GM12865 (cell line): ENCODE results near the gene MCM9.
"Not testable (repeated sequence)": the region's sequence is repeated elsewhere in the genome, so short reads cannot be mapped to it uniquely, and the experiment has no call there.

Source experiments
- DNase-seq: peaks from one replicate; pipeline ENCODE4 v3.0.0; 2010; ENCODE audit warnings: low read depth
- H3K4me3 ChIP-seq: 2 replicates; pipeline ENCODE4 v1.5.1; 2011; ENCODE audit warnings: mild to moderate bottlenecking, low read depth, low read length, control low read depth
- CTCF ChIP-seq: IDR thresholded peaks from 2 replicates; pipeline ENCODE4 v1.5.1; 2011; ENCODE audit warnings: low read length, control low read depth, low read depth, inconsistent platforms; ENCODE audit not compliant: insufficient read depth; ENCODE audit errors: missing control alignments

The MCM9 gene

DNA sequence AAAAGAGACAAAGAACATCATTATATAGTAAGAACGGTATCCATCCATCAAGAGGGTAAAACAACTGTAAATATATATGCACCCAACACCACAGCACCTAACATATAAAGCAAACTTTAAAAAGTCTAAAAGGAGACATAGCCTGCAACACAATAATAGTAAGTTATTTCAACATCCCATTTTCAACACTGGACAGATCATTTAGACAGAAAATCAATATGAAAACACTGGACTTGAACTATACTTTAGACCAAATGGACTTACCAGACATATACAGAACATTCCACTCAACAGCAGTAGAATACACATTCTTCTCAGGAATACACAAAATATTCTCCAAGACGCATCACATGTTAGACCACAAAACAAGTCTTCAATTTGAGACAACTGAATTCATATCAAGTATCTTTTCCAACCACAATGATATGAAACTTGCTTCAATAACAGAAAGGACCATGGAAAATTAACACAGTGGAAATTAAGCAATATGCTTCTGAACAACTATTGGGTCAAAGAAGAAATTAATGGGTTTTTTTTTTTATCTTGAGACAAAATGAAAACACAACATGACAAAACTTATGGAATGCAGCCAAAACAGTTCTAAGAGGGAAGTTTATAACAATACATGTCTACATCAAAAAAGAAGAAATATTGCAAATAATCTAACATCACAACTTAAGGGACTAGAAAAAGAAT, 64.9 kb downstream of the MCM9 start:
- TF ChIP-seq CTCF: no peak
- H3K4me3 ChIP-seq: no peak overlapping the region
- DNase-seq: no peak

- no peak overlapping the region for H3K4me3 ChIP-seq
- TF ChIP-seq CTCF: no peak
- DNase-seq: no peak
Measured at GRCh38 chr6:118869350-118869749, 65.6 kb downstream of the MCM9 start.

- H3K4me3 ChIP-seq, DNase-seq: not testable (repeated sequence)
Measured at GRCh38 chr6:118868901-118869300, 66.1 kb downstream of the MCM9 start.

GRCh38 chr6:118867181-118867580, 67.8 kb downstream of the MCM9 start:
- H3K4me3 ChIP-seq: no peak overlapping the region
- no peak for DNase-seq
- TF ChIP-seq CTCF: no peak

- no peak for TF ChIP-seq CTCF
- no peak for DNase-seq
- no peak overlapping the region for H3K4me3 ChIP-seq
Measured at GRCh38 chr6:118865100-118865391, 69.9 kb downstream of the MCM9 start.

DNA sequence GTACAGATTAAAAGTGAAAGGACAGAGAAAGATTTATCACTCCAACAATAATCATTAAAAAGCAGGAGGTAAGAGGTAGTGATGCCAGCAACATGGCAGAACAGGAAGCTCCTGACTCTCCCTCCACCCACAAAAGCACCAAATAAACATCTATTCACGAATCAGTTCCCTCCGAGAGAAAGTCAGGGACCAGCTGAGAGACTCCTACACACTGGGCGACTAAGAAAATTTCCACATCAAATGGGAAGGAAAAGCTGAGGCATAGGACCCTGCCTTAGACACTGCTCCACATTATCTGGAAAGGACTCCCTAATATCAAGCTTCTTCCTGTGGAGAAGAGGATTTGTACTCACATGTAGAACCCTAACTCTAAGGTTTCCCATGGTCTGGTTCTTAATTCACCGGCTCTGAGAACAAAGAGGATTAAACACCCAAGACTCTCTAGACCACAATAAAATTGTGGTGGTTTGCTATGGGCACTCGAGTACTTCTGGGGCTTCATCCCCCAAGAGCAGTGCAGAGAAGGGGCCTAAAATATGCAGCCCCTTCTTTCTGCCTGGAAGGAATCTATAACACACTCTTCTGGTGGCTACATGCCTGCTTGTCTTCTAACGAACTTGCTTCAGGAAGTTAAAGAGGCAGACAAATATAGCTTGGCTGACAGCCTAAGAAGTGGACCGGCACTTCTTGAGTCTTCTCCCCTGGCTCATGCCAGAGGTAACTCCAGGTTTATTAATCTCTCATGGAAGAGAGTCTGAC, 70.4 kb downstream of the MCM9 start:
- no peak for TF ChIP-seq CTCF
- H3K4me3 ChIP-seq: no peak overlapping the region
- no peak for DNase-seq

DNA sequence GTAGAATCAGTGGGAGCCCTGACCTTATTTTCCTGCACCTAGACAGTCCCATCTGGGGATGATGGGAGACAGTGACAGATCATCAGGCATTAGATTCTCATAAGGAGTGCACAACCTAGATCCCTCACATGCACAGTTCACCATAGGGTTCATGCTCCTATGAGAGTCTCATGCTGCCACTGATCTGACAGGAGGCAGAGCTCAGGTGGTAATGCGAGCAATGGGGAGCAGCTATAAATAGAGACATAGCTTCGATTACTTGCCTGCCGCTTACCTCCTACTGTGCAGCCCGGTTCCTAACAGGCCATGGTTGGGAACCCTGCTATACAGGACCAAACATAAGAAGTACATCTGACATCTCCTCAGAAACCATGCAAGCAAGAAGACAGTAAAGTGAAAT, 72.5 kb downstream of the MCM9 start:
- DNase-seq: no peak
- no peak for TF ChIP-seq CTCF
- H3K4me3 ChIP-seq: no peak overlapping the region
